Measurements from ENCODE around the gene IPO13.

Gene IPO13

GRCh38 chr1:43990271-43991199, 43.8 kb downstream of the IPO13 start:
- DNase-seq, result peak; percentile 95

- no peak for DNase-seq
Measured at GRCh38 chr1:43991200-43991475, 44.4 kb downstream of the IPO13 start.

GRCh38 chr1:43991476-43992231, 44.9 kb downstream of the IPO13 start, which contains the start of gene CCDC24:
TSS of gene CCDC24 (plus strand) at chr1:43991599. CDS start at chr1:43991879, 280 bp downstream.
- peak; percentile 100 for DNase-seq

- DNase-seq, result peak; percentile 87
Measured at GRCh38 chr1:43992232-43992995, 45.7 kb downstream of the IPO13 start.

- DNase-seq, result no peak
Measured at GRCh38 chr1:43993206-43993914, 46.6 kb downstream of the IPO13 start.

GRCh38 chr1:43994071-43994470, 47.3 kb downstream of the IPO13 start:
- DNase-seq, result no peak

- DNase-seq, result peak; percentile 77
Measured at GRCh38 chr1:43994794-43995790, 48.3 kb downstream of the IPO13 start.

- DNase-seq, result no peak
Measured at GRCh38 chr1:43995984-43996732, 49.4 kb downstream of the IPO13 start.

- no peak for DNase-seq
Measured at GRCh38 chr1:43996733-43997115, 50.0 kb downstream of the IPO13 start.

GRCh38 chr1:43997295-43997999, 50.7 kb downstream of the IPO13 start:
- DNase-seq, result peak; percentile 99

GRCh38 chr1:43998000-43998378, 51.2 kb downstream of the IPO13 start:
- DNase-seq, result no peak

GRCh38 chr1:43999455-43999854, 52.7 kb downstream of the IPO13 start:
- no peak for DNase-seq

- DNase-seq, result no peak
Measured at GRCh38 chr1:44000122-44000665, 53.4 kb downstream of the IPO13 start.

GRCh38 chr1:44002165-44002564, 55.4 kb downstream of the IPO13 start:
- no peak for DNase-seq

- no peak for DNase-seq
Measured at GRCh38 chr1:44002606-44003157, 55.9 kb downstream of the IPO13 start.

GRCh38 chr1:44008259-44008658, 61.5 kb downstream of the IPO13 start:
- no peak for DNase-seq

- no peak for DNase-seq
Measured at GRCh38 chr1:44010935-44011471, 64.3 kb downstream of the IPO13 start.

- DNase-seq, result peak; percentile 45
Measured at GRCh38 chr1:44012404-44012803, 65.7 kb downstream of the IPO13 start.
